Subcutaneous adipose tissue (tissue), 4 donors: ENCODE data around the gene CD96. TPM values are rescaled to one million over a fixed set of nuclear protein-coding genes. Genes with fewer than 3 reads are reported as not detected.

Source experiments
- total RNA-seq, 4 donors: library from RNA; depleted of rRNA; stranded (reverse); fragments of >200 nt; gene quantifications; one replicate each; pipeline ENCODE4 v1.1.0, GENCODE V29; 2016
- TF ChIP-seq, protein P1 (sequence below): fragments of 450-650 bp; IDR thresholded peaks from one replicate; pipeline ENCODE4 v1.5.1; 2016; ENCODE audit warnings: low read depth, mild to moderate bottlenecking, control low read depth, antibody characterized with exemption, moderate library complexity

CD96 gene
- total RNA-seq, 4 donors from 2014 or later, result 0.88 to 3.7 (median 2.1) TPM

DNA sequence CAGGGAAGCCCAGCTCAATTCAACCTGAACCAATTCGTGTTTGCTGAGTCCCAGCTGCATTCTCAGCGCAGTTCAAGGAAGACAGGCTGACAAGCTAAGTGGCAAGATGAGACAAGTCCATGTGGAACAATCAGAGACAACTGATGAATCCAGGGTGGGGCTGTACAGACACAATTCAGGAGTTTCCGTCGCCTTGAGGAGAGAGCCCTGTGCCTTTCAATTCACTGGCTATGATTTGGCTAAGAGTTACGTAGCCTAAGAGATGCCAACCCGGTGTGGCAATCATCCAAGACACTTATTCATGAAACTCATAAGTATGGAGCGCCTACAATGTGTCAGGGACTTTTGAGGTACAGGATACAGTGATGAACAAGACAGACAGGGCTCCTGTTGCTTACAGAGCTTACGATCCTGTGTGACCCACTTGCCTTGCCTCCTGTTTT lies 68.6 kb downstream of the CD96 start:
- TF ChIP-seq, protein P1, sequence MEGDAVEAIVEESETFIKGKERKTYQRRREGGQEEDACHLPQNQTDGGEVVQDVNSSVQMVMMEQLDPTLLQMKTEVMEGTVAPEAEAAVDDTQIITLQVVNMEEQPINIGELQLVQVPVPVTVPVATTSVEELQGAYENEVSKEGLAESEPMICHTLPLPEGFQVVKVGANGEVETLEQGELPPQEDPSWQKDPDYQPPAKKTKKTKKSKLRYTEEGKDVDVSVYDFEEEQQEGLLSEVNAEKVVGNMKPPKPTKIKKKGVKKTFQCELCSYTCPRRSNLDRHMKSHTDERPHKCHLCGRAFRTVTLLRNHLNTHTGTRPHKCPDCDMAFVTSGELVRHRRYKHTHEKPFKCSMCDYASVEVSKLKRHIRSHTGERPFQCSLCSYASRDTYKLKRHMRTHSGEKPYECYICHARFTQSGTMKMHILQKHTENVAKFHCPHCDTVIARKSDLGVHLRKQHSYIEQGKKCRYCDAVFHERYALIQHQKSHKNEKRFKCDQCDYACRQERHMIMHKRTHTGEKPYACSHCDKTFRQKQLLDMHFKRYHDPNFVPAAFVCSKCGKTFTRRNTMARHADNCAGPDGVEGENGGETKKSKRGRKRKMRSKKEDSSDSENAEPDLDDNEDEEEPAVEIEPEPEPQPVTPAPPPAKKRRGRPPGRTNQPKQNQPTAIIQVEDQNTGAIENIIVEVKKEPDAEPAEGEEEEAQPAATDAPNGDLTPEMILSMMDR, result no peak

DNA sequence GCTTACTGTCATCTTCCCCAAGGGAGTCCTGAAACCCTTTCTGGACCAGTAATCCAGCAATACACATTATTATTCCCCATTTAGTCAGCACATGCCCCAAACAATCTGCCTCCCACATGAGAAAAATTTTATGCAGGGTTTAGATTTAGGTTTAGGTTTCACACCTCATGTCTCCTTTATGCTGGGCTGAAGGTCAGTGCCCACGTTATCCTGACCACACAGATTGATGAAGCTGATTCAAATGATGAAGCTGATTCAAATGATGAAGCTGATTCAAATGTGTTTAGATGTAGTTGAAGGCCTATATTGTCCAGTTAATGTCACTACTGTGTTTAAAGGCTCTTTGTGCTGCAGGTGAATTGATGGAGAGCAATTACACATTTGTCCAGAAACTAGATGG lies 71.3 kb downstream of the CD96 start:
- TF ChIP-seq, protein P1, result no peak

DNA sequence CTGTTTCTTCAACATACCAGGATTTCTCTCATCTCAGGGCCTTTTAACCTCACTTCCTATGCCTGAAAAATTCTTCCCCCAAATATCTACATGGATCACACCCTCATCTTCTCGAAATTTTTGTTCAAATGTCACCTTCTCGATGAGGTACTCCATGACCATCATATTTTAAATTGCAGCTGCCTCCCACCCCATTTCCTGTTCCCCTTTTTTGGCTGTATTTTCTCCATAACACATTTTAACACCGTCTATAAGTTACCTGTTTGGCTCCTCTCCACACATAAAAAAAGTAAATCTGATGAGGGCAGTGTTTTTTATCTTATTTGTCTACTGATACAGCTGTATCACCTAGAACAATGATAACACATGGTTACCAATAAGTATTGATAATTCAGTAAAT lies 73.9 kb downstream of the CD96 start:
- TF ChIP-seq, protein P1, result no peak

DNA sequence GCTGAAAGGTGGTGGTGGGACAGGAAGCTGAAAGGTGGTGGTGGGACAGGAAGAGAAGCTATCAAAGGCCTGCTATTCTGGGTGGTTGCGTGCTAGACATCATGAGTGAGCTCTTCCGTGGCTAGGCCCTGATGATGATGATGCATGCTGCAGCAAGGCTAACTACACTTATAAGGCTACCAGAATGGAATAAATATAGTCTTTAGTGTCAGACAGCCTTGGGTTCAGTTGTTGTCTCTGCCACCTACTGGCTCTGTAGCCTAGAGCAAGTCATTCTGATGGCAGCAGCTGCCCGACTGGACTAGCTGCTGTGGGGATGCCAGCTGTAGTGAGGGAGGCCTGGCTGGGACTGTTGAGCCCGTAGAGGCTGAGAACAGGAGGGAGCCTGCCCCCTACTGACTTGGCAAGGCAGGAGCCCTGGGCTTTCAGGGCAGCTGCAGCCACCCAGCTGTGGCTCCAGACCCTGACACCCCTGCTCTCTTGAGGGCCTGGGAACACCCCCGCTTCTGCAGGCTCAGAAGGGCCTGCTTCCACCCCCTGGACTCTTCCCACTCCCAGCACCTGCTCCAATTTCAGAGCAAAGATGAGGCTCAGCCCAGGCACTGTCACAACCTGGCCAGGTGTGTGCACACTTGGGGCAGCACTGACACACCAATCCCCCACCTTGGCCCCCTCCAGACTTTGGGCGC lies 74.6 kb downstream of the CD96 start:
- TF ChIP-seq, protein P1, result no peak

DNA sequence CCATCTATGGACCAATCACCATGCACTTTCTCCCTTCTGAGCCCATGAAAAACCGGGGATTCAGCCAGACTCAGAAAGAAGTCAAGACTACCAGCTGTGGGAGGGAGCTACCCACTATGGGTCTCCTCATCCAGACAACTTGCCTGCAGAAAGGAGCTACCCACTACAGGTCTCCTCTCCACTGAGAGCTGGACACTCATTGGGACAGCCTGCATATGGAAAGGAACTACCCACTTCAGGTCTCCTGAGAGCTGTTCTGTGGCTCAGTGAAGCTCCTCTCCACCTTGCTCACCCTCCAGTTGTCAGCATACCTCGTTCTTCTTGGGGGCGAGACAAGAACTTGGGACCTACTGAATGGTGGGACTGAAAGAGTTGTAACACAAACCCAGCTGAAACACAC lies 75.4 kb downstream of the CD96 start:
- TF ChIP-seq, protein P1, result no peak

DNA sequence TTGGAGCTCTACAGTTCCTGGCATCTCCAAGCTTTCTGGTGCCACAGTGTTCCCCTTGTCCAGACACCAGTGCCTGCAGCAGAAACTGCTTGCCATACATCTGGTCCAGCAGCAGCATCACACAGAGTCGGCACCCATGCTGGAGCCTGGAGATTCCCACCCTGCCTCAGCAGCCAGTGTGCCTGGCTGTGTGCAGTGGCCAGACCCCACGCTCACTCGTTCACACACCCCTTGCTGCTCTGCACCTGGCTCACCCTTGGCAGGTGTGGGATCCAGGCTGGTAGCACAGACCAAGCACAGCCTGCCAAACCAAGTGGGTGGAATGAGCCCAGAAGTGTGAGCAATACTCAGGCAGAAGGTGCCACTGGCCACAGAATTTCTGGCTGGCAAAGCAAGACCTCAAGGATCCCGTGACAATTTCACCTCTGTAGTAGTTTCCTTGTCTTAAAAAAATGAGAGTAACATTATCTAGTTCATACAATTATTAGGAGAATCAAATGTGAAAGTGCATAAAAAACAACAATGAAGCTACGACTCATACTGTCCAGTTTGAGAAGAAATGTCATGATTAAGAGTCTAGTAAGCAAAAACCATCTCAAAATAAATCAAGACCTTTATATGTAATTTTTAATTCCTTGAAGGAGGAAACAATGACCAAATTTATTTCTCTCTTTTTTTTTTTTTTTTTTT lies 76.1 kb downstream of the CD96 start:
- TF ChIP-seq, protein P1, result no peak

DNA sequence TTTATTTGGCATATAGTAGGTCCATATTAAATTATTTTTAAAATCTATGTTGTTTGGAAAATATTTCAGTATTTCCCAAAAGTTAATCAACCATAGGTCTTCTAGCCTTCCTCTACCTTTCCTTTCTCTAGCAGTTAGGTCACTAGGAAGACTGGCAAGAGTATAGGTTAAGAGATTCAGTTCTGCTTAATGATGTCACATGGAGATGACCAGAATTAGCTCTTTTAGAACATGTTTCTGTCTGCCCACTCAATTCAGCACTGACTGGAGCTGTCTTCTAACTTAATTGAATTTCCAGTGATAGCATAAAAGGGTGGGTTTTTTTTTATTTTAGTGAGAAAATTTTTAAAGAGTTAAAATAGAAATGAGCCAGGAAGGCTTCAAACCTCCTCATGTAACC lies 76.9 kb downstream of the CD96 start:
- TF ChIP-seq, protein P1, result no peak
